GM20000 (cell line): ENCODE measurements around the gene PRCD.
A peak's percentile ranks its signal among the peaks of the same experiment; 100 is the strongest.
"Not testable (repeated sequence)": the region's sequence is repeated elsewhere in the genome, so short reads cannot be mapped to it uniquely, and the experiment has no call there.

Experiments used
- DNase-seq: peaks from one replicate; pipeline ENCODE4 v3.0.0; 2012; ENCODE audit warnings: low spot score
- CTCF ChIP-seq: IDR thresholded peaks from 2 replicates; pipeline ENCODE4 v1.5.1; 2012; ENCODE audit warnings: mild to moderate bottlenecking, control low read depth; ENCODE audit errors: extremely low read depth, missing control alignments

Gene PRCD

GRCh38 chr17:76519048-76519966 is 20.5 kb upstream of the PRCD start:
- no peak for TF ChIP-seq CTCF
- DNase-seq: no peak

- no peak for DNase-seq
- TF ChIP-seq CTCF: no peak
Observed at GRCh38 chr17:76521262-76521661, 18.6 kb upstream of the PRCD start.

- DNase-seq: not testable (repeated sequence)
Observed at GRCh38 chr17:76521683-76522082, 18.2 kb upstream of the PRCD start.

GRCh38 chr17:76523084-76524037 is 16.5 kb upstream of the PRCD start:
- peak; percentile 85 for DNase-seq
- TF ChIP-seq CTCF: peak; percentile 98

- DNase-seq: no peak
- TF ChIP-seq CTCF: no peak
Observed at GRCh38 chr17:76524598-76525512, 15.0 kb upstream of the PRCD start.

GRCh38 chr17:76525513-76525833 is 14.4 kb upstream of the PRCD start:
- DNase-seq: not testable (repeated sequence)

- DNase-seq: not testable (repeated sequence)
Observed at GRCh38 chr17:76527016-76527415, 12.8 kb upstream of the PRCD start.

- peak; percentile 67 for DNase-seq
- no peak for TF ChIP-seq CTCF
Observed at GRCh38 chr17:76527430-76528111, 12.3 kb upstream of the PRCD start.
